NB4 (cell line): ENCODE data around the gene OSBPL7.

ENCODE experiments used
- CTCF ChIP-seq: IDR thresholded peaks from one replicate; pipeline ENCODE4 v1.5.1; 2012; ENCODE audit warnings: low read depth, low read length
- MAX ChIP-seq: IDR thresholded peaks from 2 replicates; pipeline ENCODE4 v1.6.1; 2011; ENCODE audit warnings: low read depth, low read length

GRCh38 chr17:47774331-47774730 is 47.3 kb downstream of the OSBPL7 start:
- TF ChIP-seq CTCF (no peak), MAX (no peak)
